Esophagus muscularis mucosa (tissue), 4 donors: Measurements from ENCODE around the gene ADAMTS3. TPM values are rescaled to one million over a fixed set of nuclear protein-coding genes. Genes with fewer than 3 reads are reported as not detected.

Experiments used
- DNase-seq: peaks from one replicate; pipeline ENCODE4 v3.0.0-alpha.2; 2017; ENCODE audit errors: extremely low spot score
- H3K27ac ChIP-seq, 4 donors: fragments of 200-600 bp; sonication (generic); replicated peaks in 1 of 4; 1 replicate in 3 of 4; 2 replicates in 1 of 4; pipeline ENCODE4 v1.5.1; 2016 to 2019; ENCODE audit warnings: mild to moderate bottlenecking in 1 of 4
- H3K27me3 ChIP-seq, 4 donors: fragments of 200-600 bp; sonication (generic); one replicate each; pipeline versions ENCODE4 v1.5.1 to v1.6.0; 2016 to 2019
- H3K36me3 ChIP-seq, 4 donors: fragments of 200-600 bp; sonication (generic); one replicate each; pipeline ENCODE4 v1.5.1; 2016 to 2019
- H3K4me1 ChIP-seq, 4 donors: fragments of 200-600 bp; sonication (generic); one replicate each; pipeline ENCODE4 v1.5.1; 2016 to 2019
- H3K4me3 ChIP-seq, 4 donors: fragments of 200-600 bp; sonication (generic); 1 replicate in 2 of 4; 2 replicates in 2 of 4; pipeline ENCODE4 v1.5.1; 2016 to 2019; ENCODE audit warnings: mild to moderate bottlenecking in 4 of 4, moderate library complexity in 1 of 4
- H3K9me3 ChIP-seq, 4 donors: fragments of 200-600 bp; sonication (generic); 1 replicate in 3 of 4; 2 replicates in 1 of 4; pipeline ENCODE4 v1.5.1; 2016 to 2019
- CTCF ChIP-seq, 3 experiments: fragments of 200-600 bp in 2 of 3; fragments of 450-650 bp in 1 of 3; sonication (generic) in 2 of 3; IDR thresholded peaks; one replicate each; pipeline ENCODE4 v1.5.1; 2017 to 2019; ENCODE audit warnings: antibody characterized with exemption in 3 of 3, mild to moderate bottlenecking in 2 of 3, moderate library complexity in 1 of 3
- EP300 ChIP-seq: sonication (generic); formaldehyde crosslinking; IDR thresholded peaks from one replicate; pipeline ENCODE4 v1.6.1; 2017; ENCODE audit warnings: antibody characterized with exemption
- POLR2A ChIP-seq: fragments of 450-650 bp; IDR thresholded peaks from one replicate; pipeline ENCODE4 v1.6.1; 2017; ENCODE audit warnings: antibody characterized with exemption, moderate library complexity, mild to moderate bottlenecking, low read depth
- POLR2AphosphoS5 ChIP-seq, 2 donors: sonication (generic); formaldehyde crosslinking; IDR thresholded peaks; one replicate each; pipeline ENCODE4 v1.6.1; 2017; ENCODE audit warnings: antibody characterized with exemption in 2 of 2
- WGBS: methylation state at CpG from one replicate; pipeline ENCODE4 v1.1.5; 2018; 5-methylcytosine and 5-hydroxymethylcytosine counted together
- intact Hi-C: fragments of 100-400 bp; cut with DNase I; formaldehyde crosslinking; loops from one replicate; pipeline ENCODE4 v1.15.1; 2023
- total RNA-seq, 4 donors: library from RNA; depleted of rRNA; stranded (reverse); fragments of >200 nt; gene quantifications; one replicate each; pipeline versions ENCODE4 v1.1.0 to v1.2.1, GENCODE V29; 2016

ADAMTS3 gene
- total RNA-seq, 4 donors from 2014 or later: 1.1 to 2.5 (median 1.3) TPM

- Histone ChIP-seq H3K36me3 (no peaks in the 10 kb centered on the region), H3K27ac (no peak overlapping the region), H3K27me3 (no peaks in the 10 kb centered on the region), H3K9me3 (no peaks in the 10 kb centered on the region), H3K4me1 (peaks cover 0 to 15% (median 7%) of the 10 kb centered on the region in 4 donors), H3K4me3 (no peak overlapping the region)
- TF ChIP-seq EP300 (no peak), POLR2AphosphoS5 (IDR thresholded peaks at IDR 0.05) (no peak), CTCF (IDR thresholded peaks at IDR 0.05) (no peak), POLR2A (no peak)
- 78% methylated on average over 1 of the region's 1 CpG for WGBS
- DNase-seq: no peak
- intact Hi-C loops: no loop called here
Observed at GRCh38 chr4:72449705-72450104, 119.3 kb downstream of the ADAMTS3 start.

- Histone ChIP-seq H3K4me1 (peaks cover 0 to 18% (median 7%) of the 10 kb centered on the region in 4 donors), H3K4me3 (no peak overlapping the region)
- WGBS: 76% methylated on average over 4 of the region's 4 CpGs
Observed at GRCh38 chr4:72448231-72448630, 120.8 kb downstream of the ADAMTS3 start.

DNA sequence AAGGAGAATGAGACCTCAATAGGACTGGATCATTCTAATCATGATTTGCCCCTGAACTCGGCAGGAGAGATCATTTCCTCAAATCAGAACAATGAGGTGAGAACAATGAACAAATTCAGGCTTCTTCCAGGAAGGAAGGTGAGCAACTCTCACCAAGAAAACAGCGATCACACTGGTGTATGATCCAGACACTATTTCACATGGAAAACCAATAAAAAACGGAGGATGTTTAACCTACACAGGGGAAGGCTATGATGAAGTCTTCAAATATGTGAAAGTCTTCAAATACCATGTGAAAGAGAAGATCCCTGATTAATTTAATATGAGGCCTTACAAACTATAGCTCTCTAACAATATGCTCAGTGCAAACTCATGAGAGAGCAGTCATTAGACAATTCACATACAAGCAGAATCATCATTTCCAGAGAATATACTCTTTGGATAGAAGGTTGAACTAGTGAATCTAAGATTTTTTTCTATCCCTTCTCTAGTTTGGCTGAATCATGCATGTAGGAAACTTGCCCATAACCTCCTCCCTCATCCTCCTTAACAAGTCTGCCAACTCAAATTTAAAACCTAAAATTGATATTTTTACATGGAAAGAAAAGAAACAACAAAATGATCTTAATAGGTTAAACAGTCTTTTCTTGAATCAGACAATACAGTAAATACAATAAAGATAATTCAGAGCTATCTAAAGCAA, 122.5 kb downstream of the ADAMTS3 start:
- Histone ChIP-seq H3K4me1 (peaks cover 0 to 18% (median 5%) of the 10 kb centered on the region in 4 donors), H3K4me3 (no peak overlapping the region), H3K27me3 (no peaks in the 10 kb centered on the region), H3K9me3 (no peaks in the 10 kb centered on the region), H3K36me3 (no peaks in the 10 kb centered on the region), H3K27ac (no peak overlapping the region)
- TF ChIP-seq POLR2A (no peak), CTCF (IDR thresholded peaks at IDR 0.05) (no peak), POLR2AphosphoS5 (IDR thresholded peaks at IDR 0.05) (no peak), EP300 (no peak)
- WGBS: 89% methylated on average over 3 of the region's 3 CpGs
- intact Hi-C loops: no loop called here
- no peak for DNase-seq

More at GRCh38 chr4:72448231-72448630, 120.8 kb downstream of the ADAMTS3 start:
- no peak for DNase-seq
- Histone ChIP-seq H3K27me3 (no peaks in the 10 kb centered on the region), H3K27ac (no peak overlapping the region), H3K9me3 (no peaks in the 10 kb centered on the region), H3K36me3 (no peaks in the 10 kb centered on the region)
- intact Hi-C loops: no loop called here
- no peak for TF ChIP-seq CTCF (IDR thresholded peaks at IDR 0.05)
- TF ChIP-seq POLR2AphosphoS5 (IDR thresholded peaks at IDR 0.05): no peak
- TF ChIP-seq POLR2A: no peak
- no peak for TF ChIP-seq EP300

- TF ChIP-seq CTCF (IDR thresholded peaks at IDR 0.05) (no peak), POLR2AphosphoS5 (IDR thresholded peaks at IDR 0.05) (no peak), EP300 (no peak), POLR2A (no peak)
- 52% methylated on average over 1 of the region's 1 CpG for WGBS
Observed at GRCh38 chr4:72444092-72444491, 124.9 kb downstream of the ADAMTS3 start.

More at GRCh38 chr4:72444092-72444491, 124.9 kb downstream of the ADAMTS3 start:
- no peak overlapping the region for H3K4me3 ChIP-seq
- H3K36me3 ChIP-seq: no peaks in the 10 kb centered on the region
- H3K9me3 ChIP-seq: no peaks in the 10 kb centered on the region
- H3K27ac ChIP-seq: no peak overlapping the region
- intact Hi-C loops: no loop called here
- H3K27me3 ChIP-seq: no peaks in the 10 kb centered on the region
- peaks cover 0 to 9% (median 0%) of the 10 kb centered on the region in 4 donors for H3K4me1 ChIP-seq
- DNase-seq: no peak
